ENCODE results near the gene WIPF2.
"Not testable (repeated sequence)": the region's sequence is repeated elsewhere in the genome, so short reads cannot be mapped to it uniquely, and the experiment has no call there.

Gene WIPF2

GRCh38 chr17:40192961-40193360 lies 26.1 kb upstream of the WIPF2 start:
- DNase-seq = no peak

- DNase-seq = no peak
Observed at GRCh38 chr17:40194821-40195220, 24.3 kb upstream of the WIPF2 start.

GRCh38 chr17:40197550-40197949 lies 21.6 kb upstream of the WIPF2 start:
- DNase-seq = no peak

GRCh38 chr17:40197965-40198456 lies 21.1 kb upstream of the WIPF2 start:
- not testable (repeated sequence) for DNase-seq

- no peak for DNase-seq
Observed at GRCh38 chr17:40198576-40198975, 20.5 kb upstream of the WIPF2 start.

GRCh38 chr17:40203131-40203530 lies 16.0 kb upstream of the WIPF2 start:
- DNase-seq = no peak

GRCh38 chr17:40206193-40206592 lies 12.9 kb upstream of the WIPF2 start:
- not testable (repeated sequence) for DNase-seq

- DNase-seq = peak; percentile 80
Observed at GRCh38 chr17:40209404-40210093, 9.6 kb upstream of the WIPF2 start.

GRCh38 chr17:40213914-40214313 lies 5.2 kb upstream of the WIPF2 start:
- DNase-seq = not testable (repeated sequence)

GRCh38 chr17:40218006-40218739 lies 931 bp upstream of the WIPF2 start:
- DNase-seq = no peak

GRCh38 chr17:40219594-40220338 lies 662 bp downstream of the WIPF2 start:
- peak; percentile 42 for DNase-seq

- DNase-seq = no peak
Observed at GRCh38 chr17:40224718-40225550, 5.8 kb downstream of the WIPF2 start.

GRCh38 chr17:40229146-40229545 lies 10.0 kb downstream of the WIPF2 start:
- not testable (repeated sequence) for DNase-seq

GRCh38 chr17:40230670-40231069 lies 11.6 kb downstream of the WIPF2 start:
- DNase-seq = no peak

- DNase-seq = not testable (repeated sequence)
Observed at GRCh38 chr17:40231928-40232327, 12.8 kb downstream of the WIPF2 start.

GRCh38 chr17:40241252-40241834 lies 22.2 kb downstream of the WIPF2 start:
- peak; percentile 17 for DNase-seq

- peak; percentile 73 for DNase-seq
Observed at GRCh38 chr17:40242774-40243173, 23.7 kb downstream of the WIPF2 start.

- peak; percentile 55 for DNase-seq
Observed at GRCh38 chr17:40243761-40244160, 24.7 kb downstream of the WIPF2 start.

- no peak for DNase-seq
Observed at GRCh38 chr17:40244255-40244654, 25.2 kb downstream of the WIPF2 start.

- DNase-seq = no peak
Observed at GRCh38 chr17:40247926-40248495, 28.9 kb downstream of the WIPF2 start.

- no peak for DNase-seq
Observed at GRCh38 chr17:40248507-40248906, 29.4 kb downstream of the WIPF2 start.

Measured in fibroblast of skin of abdomen (primary cell).